Measurements from ENCODE around the gene CELSR1.

Gene CELSR1

GRCh38 chr22:46370584-46371291 lies 166.7 kb downstream of the CELSR1 start:
- H4K20me1 ChIP-seq (ENCODE audit: insufficient read depth, low read length), result no peaks in the 10 kb centered on the region
- H3K79me2 ChIP-seq (ENCODE audit: low read length), result no peaks in the 10 kb centered on the region
- peaks cover 4% of the 10 kb centered on the region; the same call in 1 of the 2 replicates for H3F3A ChIP-seq (ENCODE audit: insufficient read depth, low read length)
- H3K27ac ChIP-seq (ENCODE audit: low read length), result no peak overlapping the region
- peak; percentile 19 for DNase-seq
- peaks cover 8% of the 10 kb centered on the region; the same call in 1 of the 2 replicates for H3K27me3 ChIP-seq (replicated peaks; ENCODE audit: insufficient read depth, low read length)
- H3K4me3 ChIP-seq (ENCODE audit: low read length), result no peak overlapping the region
- peaks cover 25% of the 10 kb centered on the region for H3K4me1 ChIP-seq (ENCODE audit: low read length)
- H3K4me2 ChIP-seq (ENCODE audit: low read depth, low read length), result 0 out of 2 replicates have a peak overlapping the region, but pooled peaks have one; percentile 10
- TF ChIP-seq EZH2 (optimal IDR thresholded peaks at IDR 0.05; ENCODE audit: low read depth, low read length) (no peak), EZH2phosphoT487 (IDR thresholded peaks at IDR 0.05; ENCODE audit: low read length) (no peak)
- TF ChIP-seq, protein P1, sequence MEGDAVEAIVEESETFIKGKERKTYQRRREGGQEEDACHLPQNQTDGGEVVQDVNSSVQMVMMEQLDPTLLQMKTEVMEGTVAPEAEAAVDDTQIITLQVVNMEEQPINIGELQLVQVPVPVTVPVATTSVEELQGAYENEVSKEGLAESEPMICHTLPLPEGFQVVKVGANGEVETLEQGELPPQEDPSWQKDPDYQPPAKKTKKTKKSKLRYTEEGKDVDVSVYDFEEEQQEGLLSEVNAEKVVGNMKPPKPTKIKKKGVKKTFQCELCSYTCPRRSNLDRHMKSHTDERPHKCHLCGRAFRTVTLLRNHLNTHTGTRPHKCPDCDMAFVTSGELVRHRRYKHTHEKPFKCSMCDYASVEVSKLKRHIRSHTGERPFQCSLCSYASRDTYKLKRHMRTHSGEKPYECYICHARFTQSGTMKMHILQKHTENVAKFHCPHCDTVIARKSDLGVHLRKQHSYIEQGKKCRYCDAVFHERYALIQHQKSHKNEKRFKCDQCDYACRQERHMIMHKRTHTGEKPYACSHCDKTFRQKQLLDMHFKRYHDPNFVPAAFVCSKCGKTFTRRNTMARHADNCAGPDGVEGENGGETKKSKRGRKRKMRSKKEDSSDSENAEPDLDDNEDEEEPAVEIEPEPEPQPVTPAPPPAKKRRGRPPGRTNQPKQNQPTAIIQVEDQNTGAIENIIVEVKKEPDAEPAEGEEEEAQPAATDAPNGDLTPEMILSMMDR (IDR thresholded peaks at IDR 0.05; ENCODE audit: low read length), result no peak
- H3K9me3 ChIP-seq (replicated peaks; ENCODE audit: insufficient read depth, low read length), result no peaks in the 10 kb centered on the region
- H3K9ac ChIP-seq (ENCODE audit: low read length), result no peak overlapping the region
- no peaks in the 10 kb centered on the region for H3K36me3 ChIP-seq (replicated peaks; ENCODE audit: insufficient read depth, low read length)
- H2AFZ ChIP-seq (ENCODE audit: low read length), result peak overlapping the region; percentile 42; the same call in 1 of the 2 replicates
- H3K9me2 ChIP-seq (replicated peaks; ENCODE audit: insufficient read depth, low read length), result no peaks in the 10 kb centered on the region

DNA sequence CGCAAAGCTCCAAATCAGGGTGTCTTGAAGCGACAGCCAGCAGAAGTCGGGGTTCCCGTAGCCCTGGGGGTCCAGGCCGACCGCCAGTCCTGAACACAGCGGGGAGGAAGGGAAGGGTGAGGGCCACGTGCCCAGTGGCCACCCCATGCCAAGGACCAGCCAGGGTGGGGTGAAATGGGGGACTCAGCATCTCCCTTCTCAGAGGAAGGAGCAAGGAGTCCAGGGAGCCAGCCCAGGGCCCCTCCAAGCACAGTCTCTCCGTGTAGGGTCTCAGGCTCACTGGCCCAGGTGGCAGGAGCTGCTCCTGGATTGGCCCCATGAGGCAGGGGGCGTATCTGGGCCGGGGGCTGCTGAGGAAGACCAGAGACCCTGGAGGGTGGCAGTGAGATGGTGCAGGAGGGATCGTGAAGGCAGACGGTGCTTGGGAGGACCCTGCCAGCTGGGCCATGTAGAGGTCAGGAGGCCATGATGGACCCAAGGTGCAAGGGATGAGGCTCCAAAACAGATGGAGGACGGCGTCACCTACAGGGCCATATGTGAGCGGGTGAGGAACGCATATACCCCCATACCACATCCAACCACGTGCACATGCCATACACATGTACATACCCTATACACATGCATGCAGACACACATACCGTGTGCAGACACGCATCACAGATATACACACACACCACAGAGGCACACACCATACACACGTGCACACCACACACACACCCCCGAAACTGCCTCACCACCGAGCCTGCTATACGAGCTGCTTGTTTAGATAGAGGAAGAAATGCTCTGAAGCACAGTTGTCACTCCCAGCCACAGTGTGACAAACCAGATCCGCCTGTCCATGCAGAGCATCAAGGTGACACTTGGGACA lies 167.5 kb downstream of the CELSR1 start:
- Histone ChIP-seq H3K36me3 (replicated peaks; ENCODE audit: insufficient read depth, low read length) (no peaks in the 10 kb centered on the region), H3K27me3 (replicated peaks; ENCODE audit: insufficient read depth, low read length) (peaks cover 8% of the 10 kb centered on the region; the same call in 1 of the 2 replicates), H3K9ac (ENCODE audit: low read length) (no peak overlapping the region), H3K4me3 (ENCODE audit: low read length) (no peak overlapping the region), H3F3A (ENCODE audit: insufficient read depth, low read length) (peaks cover 4% of the 10 kb centered on the region; the same call in 1 of the 2 replicates), H3K4me2 (ENCODE audit: low read depth, low read length) (0 out of 2 replicates have a peak overlapping the region, but pooled peaks have one; percentile 10), H3K9me3 (replicated peaks; ENCODE audit: insufficient read depth, low read length) (no peaks in the 10 kb centered on the region), H3K27ac (ENCODE audit: low read length) (no peak overlapping the region), H3K9me2 (replicated peaks; ENCODE audit: insufficient read depth, low read length) (no peaks in the 10 kb centered on the region), H3K79me2 (ENCODE audit: low read length) (no peaks in the 10 kb centered on the region), H3K4me1 (ENCODE audit: low read length) (peaks cover 25% of the 10 kb centered on the region), H2AFZ (ENCODE audit: low read length) (peak overlapping the region; percentile 42; the same call in 1 of the 2 replicates), H4K20me1 (ENCODE audit: insufficient read depth, low read length) (no peaks in the 10 kb centered on the region)
- TF ChIP-seq, protein P1 (IDR thresholded peaks at IDR 0.05; ENCODE audit: low read length), result no peak
- TF ChIP-seq EZH2 (optimal IDR thresholded peaks at IDR 0.05; ENCODE audit: low read depth, low read length) (no peak), EZH2phosphoT487 (IDR thresholded peaks at IDR 0.05; ENCODE audit: low read length) (no peak)
- DNase-seq, result no peak

- Histone ChIP-seq H3K4me3 (ENCODE audit: low read length) (no peak overlapping the region), H4K20me1 (ENCODE audit: insufficient read depth, low read length) (no peaks in the 10 kb centered on the region), H3K27ac (ENCODE audit: low read length) (no peak overlapping the region), H3K79me2 (ENCODE audit: low read length) (no peaks in the 10 kb centered on the region), H3K9me3 (replicated peaks; ENCODE audit: insufficient read depth, low read length) (no peaks in the 10 kb centered on the region), H3F3A (ENCODE audit: insufficient read depth, low read length) (peaks cover 4% of the 10 kb centered on the region; the same call in 1 of the 2 replicates), H3K36me3 (replicated peaks; ENCODE audit: insufficient read depth, low read length) (no peaks in the 10 kb centered on the region), H2AFZ (ENCODE audit: low read length) (no peak overlapping the region), H3K9me2 (replicated peaks; ENCODE audit: insufficient read depth, low read length) (no peaks in the 10 kb centered on the region), H3K4me1 (ENCODE audit: low read length) (peaks cover 25% of the 10 kb centered on the region), H3K4me2 (ENCODE audit: low read depth, low read length) (no peak overlapping the region), H3K27me3 (replicated peaks; ENCODE audit: insufficient read depth, low read length) (peaks cover 5% of the 10 kb centered on the region; the same call in 1 of the 2 replicates), H3K9ac (ENCODE audit: low read length) (no peak overlapping the region)
- no peak for DNase-seq
- TF ChIP-seq EZH2phosphoT487 (IDR thresholded peaks at IDR 0.05; ENCODE audit: low read length) (no peak), EZH2 (optimal IDR thresholded peaks at IDR 0.05; ENCODE audit: low read depth, low read length) (no peak)
- TF ChIP-seq, protein P1 (IDR thresholded peaks at IDR 0.05; ENCODE audit: low read length), result no peak
Measured at GRCh38 chr22:46368871-46369715, 168.3 kb downstream of the CELSR1 start.
